HG03460 (cell line): ENCODE measurements around the gene PARM1.

Experiments used
- ATAC-seq: cut with Tn5 transposase; IDR thresholded peaks from one replicate; pipeline ENCODE4 v1.9.1; 2021; ENCODE audit not compliant: unreplicated experiment

PARM1 gene

GRCh38 chr4:74942251-74942917 lies 9.5 kb downstream of the PARM1 start:
- ATAC-seq: no peak

GRCh38 chr4:74942918-74943253 lies 10.0 kb downstream of the PARM1 start:
- ATAC-seq: no peak

- ATAC-seq: no peak
Measured at GRCh38 chr4:74944354-74944793, 11.5 kb downstream of the PARM1 start.

- ATAC-seq: no peak
Measured at GRCh38 chr4:74946196-74946595, 13.3 kb downstream of the PARM1 start.

- ATAC-seq: no peak
Measured at GRCh38 chr4:74947798-74948197, 14.9 kb downstream of the PARM1 start.

- ATAC-seq: no peak
Measured at GRCh38 chr4:74948236-74948635, 15.3 kb downstream of the PARM1 start.

- ATAC-seq: no peak
Measured at GRCh38 chr4:74950200-74950599, 17.3 kb downstream of the PARM1 start.

- no peak for ATAC-seq
Measured at GRCh38 chr4:74950882-74951281, 18.0 kb downstream of the PARM1 start.

GRCh38 chr4:74953647-74954046 lies 20.7 kb downstream of the PARM1 start:
- ATAC-seq: no peak

- ATAC-seq: no peak
Measured at GRCh38 chr4:74958881-74959280, 26.0 kb downstream of the PARM1 start.

- ATAC-seq: no peak
Measured at GRCh38 chr4:74961230-74961629, 28.3 kb downstream of the PARM1 start.

- peak; percentile 70 for ATAC-seq
Measured at GRCh38 chr4:74962584-74962983, 29.7 kb downstream of the PARM1 start.

- no peak for ATAC-seq
Measured at GRCh38 chr4:74964311-74964710, 31.4 kb downstream of the PARM1 start.

GRCh38 chr4:74967324-74967723 lies 34.4 kb downstream of the PARM1 start:
- no peak for ATAC-seq

- ATAC-seq: peak; percentile 83
Measured at GRCh38 chr4:74968456-74969164, 35.7 kb downstream of the PARM1 start.

- no peak for ATAC-seq
Measured at GRCh38 chr4:74969507-74970474, 36.9 kb downstream of the PARM1 start.

GRCh38 chr4:74970577-74970976 lies 37.7 kb downstream of the PARM1 start:
- ATAC-seq: no peak

- no peak for ATAC-seq
Measured at GRCh38 chr4:74971862-74972261, 38.9 kb downstream of the PARM1 start.

GRCh38 chr4:74975082-74975481 lies 42.2 kb downstream of the PARM1 start:
- no peak for ATAC-seq

GRCh38 chr4:74975848-74976824 lies 43.2 kb downstream of the PARM1 start:
- ATAC-seq: no peak
